ENCODE data around the gene FKBP10. TPM values are rescaled to one million over a fixed set of nuclear protein-coding genes. Genes with fewer than 3 reads are reported as not detected.

FKBP10 gene
- total RNA-seq, 2 donors from 2014 or later: 179 to 291 TPM

GRCh38 chr17:41811549-41812380, 1.0 kb upstream of the FKBP10 start, which contains the start of gene P3H4:
P3H4 (minus strand) TSS chr17:41811949; CDS start chr17:41811915, 34 bp downstream.
- H3K4me1 Mint-ChIP-seq: peaks cover 13% of the 10 kb centered on the region

GRCh38 chr17:41813152-41813680, 412 bp downstream of the FKBP10 start:
- H3K36me3 ChIP-seq (ENCODE audit: control insufficient read depth, insufficient read depth, low read length): peaks cover 14% of the 10 kb centered on the region
- H3K27me3 ChIP-seq (ENCODE audit: control insufficient read depth, insufficient read depth, low read length, poor library complexity, severe bottlenecking): no peaks in the 10 kb centered on the region
- Mint-ChIP-seq H3K27ac (peak overlapping the region; percentile 41), H3K4me3 (peak overlapping the region; percentile 79), H3K36me3 (ENCODE audit: low read depth) (peaks cover 12% of the 10 kb centered on the region), H3K9me3 (no peaks in the 10 kb centered on the region), H3K4me1 (peaks cover 13% of the 10 kb centered on the region), H3K27me3 (ENCODE audit: insufficient read depth) (peaks cover 12% of the 10 kb centered on the region)
- peak overlapping the region; percentile 87 for H3K4me3 ChIP-seq (ENCODE audit: low read length)
- H3K9ac ChIP-seq (ENCODE audit: extremely low read depth, low read length, poor library complexity, severe bottlenecking): peak overlapping the region; percentile 62
- DNase-seq: no peak
- H3K9me3 ChIP-seq (ENCODE audit: control insufficient read depth, low read length): no peaks in the 10 kb centered on the region
- 0 to 4% methylated on average over 8 to 12 of the region's 12 CpGs for WGBS, 2 experiments (ENCODE audit: insufficient coverage in 1 of 2, insufficient read length in 1 of 2)
- no peak for TF ChIP-seq CTCF (conservative IDR thresholded peaks at IDR 0.05)
- H3K4me1 ChIP-seq (ENCODE audit: control insufficient read depth, insufficient read depth, low read length): no peaks in the 10 kb centered on the region
- H3K27ac ChIP-seq (ENCODE audit: low read depth, low read length): peak overlapping the region; percentile 83

More at GRCh38 chr17:41811549-41812380, 1.0 kb upstream of the FKBP10 start, which contains the start of gene P3H4:
- TF ChIP-seq CTCF (conservative IDR thresholded peaks at IDR 0.05): peak; percentile 83
- H3K36me3 ChIP-seq (ENCODE audit: control insufficient read depth, insufficient read depth, low read length): peaks cover 1% of the 10 kb centered on the region
- H3K4me3 ChIP-seq (ENCODE audit: low read length): peak within 1 kb of the TSS; percentile 87
- peak within 1 kb of the TSS; percentile 83 for H3K27ac ChIP-seq (ENCODE audit: low read depth, low read length)
- no peaks in the 10 kb centered on the region for H3K9me3 Mint-ChIP-seq
- WGBS, 2 experiments (ENCODE audit: insufficient coverage in 1 of 2, insufficient read length in 1 of 2): 0% methylated on average over 35 to 96 of the region's 96 CpGs
- H3K27me3 Mint-ChIP-seq (ENCODE audit: insufficient read depth): peaks cover 12% of the 10 kb centered on the region
- H3K4me1 ChIP-seq (ENCODE audit: control insufficient read depth, insufficient read depth, low read length): no peaks in the 10 kb centered on the region
- peak within 1 kb of the TSS; percentile 88 for H3K27ac Mint-ChIP-seq
- peak within 1 kb of the TSS; percentile 79 for H3K4me3 Mint-ChIP-seq
- peak within 1 kb of the TSS; percentile 62 for H3K9ac ChIP-seq (ENCODE audit: extremely low read depth, low read length, poor library complexity, severe bottlenecking)
- H3K36me3 Mint-ChIP-seq (ENCODE audit: low read depth): peaks cover 6% of the 10 kb centered on the region
- H3K9me3 ChIP-seq (ENCODE audit: control insufficient read depth, low read length): no peaks in the 10 kb centered on the region
- no peaks in the 10 kb centered on the region for H3K27me3 ChIP-seq (ENCODE audit: control insufficient read depth, insufficient read depth, low read length, poor library complexity, severe bottlenecking)
- peak; percentile 95 for DNase-seq

GRCh38 chr17:41813699-41814124, 908 bp downstream of the FKBP10 start:
- Histone ChIP-seq H3K4me1 (ENCODE audit: control insufficient read depth, insufficient read depth, low read length) (no peaks in the 10 kb centered on the region), H3K9me3 (ENCODE audit: control insufficient read depth, low read length) (no peaks in the 10 kb centered on the region), H3K9ac (ENCODE audit: extremely low read depth, low read length, poor library complexity, severe bottlenecking) (peak overlapping the region; percentile 62), H3K27me3 (ENCODE audit: control insufficient read depth, insufficient read depth, low read length, poor library complexity, severe bottlenecking) (no peaks in the 10 kb centered on the region), H3K36me3 (ENCODE audit: control insufficient read depth, insufficient read depth, low read length) (peaks cover 16% of the 10 kb centered on the region), H3K27ac (ENCODE audit: low read depth, low read length) (no peak overlapping the region), H3K4me3 (ENCODE audit: low read length) (peak overlapping the region; percentile 87)
- DNase-seq: no peak
- WGBS, 2 experiments (ENCODE audit: insufficient coverage in 1 of 2, insufficient read length in 1 of 2): 20 to 30% methylated on average over 3 to 9 of the region's 9 CpGs
- peaks cover 15% of the 10 kb centered on the region for H3K36me3 Mint-ChIP-seq (ENCODE audit: low read depth)
- no peaks in the 10 kb centered on the region for H3K9me3 Mint-ChIP-seq
- H3K4me3 Mint-ChIP-seq: peak overlapping the region; percentile 79
- TF ChIP-seq CTCF (conservative IDR thresholded peaks at IDR 0.05): no peak
- peaks cover 12% of the 10 kb centered on the region for H3K27me3 Mint-ChIP-seq (ENCODE audit: insufficient read depth)
- peaks cover 13% of the 10 kb centered on the region for H3K4me1 Mint-ChIP-seq
- H3K27ac Mint-ChIP-seq: peak overlapping the region; percentile 41

Data from endodermal cell (in vitro differentiated cells).